ENCODE measurements around the gene LRRK2.
"Not testable (repeated sequence)": the region's sequence is repeated elsewhere in the genome, so short reads cannot be mapped to it uniquely, and the experiment has no call there.

LRRK2 gene

GRCh38 chr12:40325349-40325960, 100.7 kb downstream of the LRRK2 start:
- DNase-seq, result no peak

GRCh38 chr12:40327535-40327934, 102.7 kb downstream of the LRRK2 start:
- DNase-seq, result no peak

GRCh38 chr12:40330180-40330579, 105.4 kb downstream of the LRRK2 start:
- DNase-seq, result no peak

- DNase-seq, result no peak
Measured at GRCh38 chr12:40331886-40332285, 107.1 kb downstream of the LRRK2 start.

- no peak for DNase-seq
Measured at GRCh38 chr12:40335991-40336390, 111.2 kb downstream of the LRRK2 start.

GRCh38 chr12:40336573-40337199, 111.9 kb downstream of the LRRK2 start:
- DNase-seq, result no peak

- no peak for DNase-seq
Measured at GRCh38 chr12:40338071-40338470, 113.3 kb downstream of the LRRK2 start.

GRCh38 chr12:40338621-40339020, 113.8 kb downstream of the LRRK2 start:
- no peak for DNase-seq

GRCh38 chr12:40342010-40342409, 117.2 kb downstream of the LRRK2 start:
- DNase-seq, result no peak

GRCh38 chr12:40343124-40343523, 118.3 kb downstream of the LRRK2 start:
- no peak for DNase-seq

GRCh38 chr12:40344312-40344711, 119.5 kb downstream of the LRRK2 start:
- DNase-seq, result no peak

- DNase-seq, result no peak
Measured at GRCh38 chr12:40351976-40352375, 127.2 kb downstream of the LRRK2 start.

GRCh38 chr12:40375076-40375475, 150.3 kb downstream of the LRRK2 start:
- DNase-seq, result no peak

- DNase-seq, result no peak
Measured at GRCh38 chr12:40376533-40377267, 151.9 kb downstream of the LRRK2 start.

GRCh38 chr12:40378691-40379090, 153.9 kb downstream of the LRRK2 start:
- DNase-seq, result no peak

GRCh38 chr12:40382217-40382616, 157.4 kb downstream of the LRRK2 start:
- DNase-seq, result no peak

GRCh38 chr12:40387279-40387678, 162.5 kb downstream of the LRRK2 start:
- not testable (repeated sequence) for DNase-seq

GRCh38 chr12:40390980-40391379, 166.2 kb downstream of the LRRK2 start:
- DNase-seq, result no peak

GRCh38 chr12:40393026-40393425, 168.2 kb downstream of the LRRK2 start:
- DNase-seq, result no peak

- no peak for DNase-seq
Measured at GRCh38 chr12:40399656-40400055, 174.9 kb downstream of the LRRK2 start.

GRCh38 chr12:40405419-40405818, 180.6 kb downstream of the LRRK2 start:
- no peak for DNase-seq
